Subcutaneous abdominal adipose tissue (tissue), 5 donors: Measurements from ENCODE around the gene ADARB2.

Experiments used
- H3K27ac ChIP-seq: one replicate; pipeline ENCODE4 v1.7.0; 2013; ENCODE audit warnings: low read depth, mild to moderate bottlenecking, inconsistent platforms, low read length, moderate library complexity
- H3K27me3 ChIP-seq, 5 donors: one replicate each; pipeline ENCODE4 v1.7.0; 2013; ENCODE audit warnings: low read length in 5 of 5, inconsistent platforms in 1 of 5; ENCODE audit not compliant: control insufficient read depth in 5 of 5, insufficient read depth in 4 of 5
- H3K36me3 ChIP-seq, 5 donors: one replicate each; pipeline ENCODE4 v1.7.0; 2013; ENCODE audit warnings: low read length in 5 of 5; ENCODE audit not compliant: control insufficient read depth in 5 of 5, insufficient read depth in 5 of 5
- H3K4me1 ChIP-seq, 5 donors: one replicate each; pipeline ENCODE4 v1.7.0; 2013; ENCODE audit warnings: low read length in 5 of 5, mild to moderate bottlenecking in 3 of 5, moderate library complexity in 1 of 5; ENCODE audit not compliant: control insufficient read depth in 5 of 5, insufficient read depth in 5 of 5
- H3K4me3 ChIP-seq, 5 donors: one replicate each; pipeline ENCODE4 v1.7.0; 2013; ENCODE audit warnings: low read length in 5 of 5, low read depth in 1 of 5
- H3K9ac ChIP-seq, 5 donors: one replicate each; pipeline ENCODE4 v1.7.0; 2013; ENCODE audit warnings: low read length in 5 of 5, mild to moderate bottlenecking in 4 of 5, moderate library complexity in 3 of 5
- H3K9me3 ChIP-seq, 5 donors: one replicate each; pipeline ENCODE4 v1.7.0; 2013; ENCODE audit warnings: low read length in 5 of 5; ENCODE audit not compliant: control insufficient read depth in 5 of 5
- donor health status: healthy.
- donor health status: healthy.
- donor health status: healthy.
- donor health status: healthy.
- donor health status: healthy.

Gene ADARB2

DNA sequence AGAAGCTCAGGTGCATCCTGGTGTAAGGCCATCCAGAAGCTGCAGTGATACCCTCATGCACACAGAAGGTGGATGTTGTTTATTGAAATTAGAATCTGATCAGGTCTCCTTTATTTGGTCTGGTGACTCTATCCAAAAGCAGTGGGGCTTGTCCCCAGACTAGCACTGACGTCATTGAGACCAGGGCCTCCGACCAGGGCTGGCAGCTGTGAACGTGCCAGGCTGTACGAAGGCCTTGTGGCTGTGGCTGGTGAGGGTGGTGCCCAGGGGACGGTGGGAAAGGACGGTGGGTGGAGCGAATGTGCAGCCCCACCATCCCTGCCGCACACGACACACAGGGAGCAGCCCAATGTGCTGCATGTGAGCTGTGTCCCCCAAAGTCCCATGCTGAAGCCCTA, 160.0 kb downstream of the ADARB2 start:
- no peaks in the 10 kb centered on the region for H3K36me3 ChIP-seq

DNA sequence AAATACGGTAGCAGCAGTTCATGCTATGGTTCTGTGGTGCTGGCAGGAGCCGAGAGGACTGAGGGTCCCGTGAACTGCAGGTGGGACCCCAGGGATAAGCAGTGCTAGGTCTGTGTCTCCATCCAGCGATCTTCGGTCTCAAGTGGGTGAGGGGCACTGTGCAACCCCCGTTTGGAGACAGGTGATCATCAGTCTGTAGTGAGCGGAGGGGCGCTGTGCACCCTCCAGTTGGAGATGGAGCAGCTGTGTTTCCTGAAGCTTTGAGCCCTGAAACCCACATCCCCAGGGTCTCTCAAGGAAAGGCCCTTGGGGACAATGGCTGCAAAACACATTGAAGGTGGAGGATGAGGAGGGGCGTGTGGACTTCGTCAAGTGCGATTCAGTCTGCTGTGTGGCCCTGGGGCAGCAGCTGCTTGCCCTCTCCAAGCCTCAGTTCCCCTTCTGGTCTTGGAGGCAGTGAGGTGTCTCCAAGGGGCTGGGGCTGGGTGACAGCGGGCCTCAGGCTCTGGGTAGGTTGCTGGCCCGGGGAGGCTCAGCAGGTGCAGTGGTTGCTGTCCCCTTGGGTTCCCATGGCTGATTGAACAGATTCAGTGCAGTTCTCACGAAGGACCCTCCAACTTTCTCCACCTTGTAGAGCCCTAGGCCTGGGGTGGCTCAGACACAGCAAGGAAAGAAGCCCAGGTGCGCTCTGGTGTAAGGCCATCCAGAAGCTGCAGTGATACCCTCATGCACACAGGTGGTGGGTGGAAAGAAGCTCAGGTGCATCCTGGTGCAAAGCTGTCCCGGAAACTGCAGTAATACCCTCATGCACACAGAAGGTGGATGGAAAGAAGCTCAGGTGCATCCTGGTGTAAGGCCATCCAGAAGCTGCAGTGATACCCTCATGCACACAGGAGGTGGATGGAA, 160.6 kb downstream of the ADARB2 start:
- no peaks in the 10 kb centered on the region for H3K4me1 ChIP-seq
- no peaks in the 10 kb centered on the region for H3K36me3 ChIP-seq
- H3K27me3 ChIP-seq: peaks cover 0 to 13% (median 6%) of the 10 kb centered on the region in 5 donors
- no peak overlapping the region for H3K27ac ChIP-seq
- no peak overlapping the region for H3K4me3 ChIP-seq
- no peaks in the 10 kb centered on the region for H3K9me3 ChIP-seq
- H3K9ac ChIP-seq: no peak overlapping the region

More for the DNA sequence above, 160.0 kb downstream of the ADARB2 start:
- Histone ChIP-seq H3K27ac (no peak overlapping the region), H3K9me3 (no peaks in the 10 kb centered on the region), H3K9ac (no peak overlapping the region), H3K27me3 (peaks cover 0 to 13% (median 6%) of the 10 kb centered on the region in 5 donors), H3K4me1 (no peaks in the 10 kb centered on the region), H3K4me3 (no peak overlapping the region)

- H3K27me3 ChIP-seq: peaks cover 0 to 13% (median 6%) of the 10 kb centered on the region in 5 donors
- H3K9ac ChIP-seq: no peak overlapping the region
- H3K27ac ChIP-seq: no peak overlapping the region
- no peaks in the 10 kb centered on the region for H3K9me3 ChIP-seq
- no peak overlapping the region for H3K4me3 ChIP-seq
- H3K36me3 ChIP-seq: no peaks in the 10 kb centered on the region
- H3K4me1 ChIP-seq: no peaks in the 10 kb centered on the region
Observed at GRCh38 chr10:1575481-1576244, 161.7 kb downstream of the ADARB2 start.

DNA sequence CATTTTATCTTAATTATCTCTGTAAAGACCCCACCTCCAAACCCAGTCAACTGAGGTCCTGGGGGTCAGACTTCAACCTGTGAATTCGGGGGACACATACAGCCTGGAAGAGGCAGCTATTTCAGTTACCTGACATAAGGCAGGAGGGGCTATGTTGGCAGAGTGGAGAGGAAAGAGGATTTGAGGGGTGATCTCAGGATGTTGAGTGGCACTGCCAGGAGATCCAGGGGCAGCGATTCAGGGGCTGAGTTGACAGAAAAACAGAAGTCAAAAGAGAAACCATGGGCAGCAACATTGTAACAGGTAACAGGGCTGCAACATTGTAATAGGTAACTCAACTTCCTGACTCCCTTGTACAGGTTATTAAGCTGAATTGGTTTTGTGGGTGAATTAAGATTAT, 162.6 kb downstream of the ADARB2 start:
- no peak overlapping the region for H3K4me3 ChIP-seq
- no peaks in the 10 kb centered on the region for H3K4me1 ChIP-seq
- no peak overlapping the region for H3K27ac ChIP-seq
- H3K36me3 ChIP-seq: no peaks in the 10 kb centered on the region
- H3K27me3 ChIP-seq: peaks cover 0 to 14% (median 6%) of the 10 kb centered on the region in 5 donors
- H3K9ac ChIP-seq: no peak overlapping the region
- no peaks in the 10 kb centered on the region for H3K9me3 ChIP-seq

- H3K4me1 ChIP-seq: no peaks in the 10 kb centered on the region
- H3K27me3 ChIP-seq: peaks cover 0 to 14% (median 6%) of the 10 kb centered on the region in 5 donors
- no peak overlapping the region for H3K4me3 ChIP-seq
- no peaks in the 10 kb centered on the region for H3K36me3 ChIP-seq
- no peak overlapping the region for H3K9ac ChIP-seq
- H3K9me3 ChIP-seq: no peaks in the 10 kb centered on the region
- no peak overlapping the region for H3K27ac ChIP-seq
Observed at GRCh38 chr10:1573981-1574380, 163.3 kb downstream of the ADARB2 start.

- H3K27me3 ChIP-seq: peaks cover 0 to 14% (median 6%) of the 10 kb centered on the region in 5 donors
- H3K27ac ChIP-seq: no peak overlapping the region
- no peaks in the 10 kb centered on the region for H3K36me3 ChIP-seq
- no peaks in the 10 kb centered on the region for H3K4me1 ChIP-seq
- H3K9me3 ChIP-seq: no peaks in the 10 kb centered on the region
- no peak overlapping the region for H3K4me3 ChIP-seq
- no peak overlapping the region for H3K9ac ChIP-seq
Observed at GRCh38 chr10:1573334-1573969, 163.9 kb downstream of the ADARB2 start.

- Histone ChIP-seq H3K36me3 (no peaks in the 10 kb centered on the region), H3K4me3 (no peak overlapping the region), H3K27me3 (peaks cover 0 to 14% (median 6%) of the 10 kb centered on the region in 5 donors), H3K9ac (no peak overlapping the region), H3K27ac (no peak overlapping the region), H3K4me1 (no peaks in the 10 kb centered on the region), H3K9me3 (no peaks in the 10 kb centered on the region)
Observed at GRCh38 chr10:1572519-1573333, 164.6 kb downstream of the ADARB2 start.

DNA sequence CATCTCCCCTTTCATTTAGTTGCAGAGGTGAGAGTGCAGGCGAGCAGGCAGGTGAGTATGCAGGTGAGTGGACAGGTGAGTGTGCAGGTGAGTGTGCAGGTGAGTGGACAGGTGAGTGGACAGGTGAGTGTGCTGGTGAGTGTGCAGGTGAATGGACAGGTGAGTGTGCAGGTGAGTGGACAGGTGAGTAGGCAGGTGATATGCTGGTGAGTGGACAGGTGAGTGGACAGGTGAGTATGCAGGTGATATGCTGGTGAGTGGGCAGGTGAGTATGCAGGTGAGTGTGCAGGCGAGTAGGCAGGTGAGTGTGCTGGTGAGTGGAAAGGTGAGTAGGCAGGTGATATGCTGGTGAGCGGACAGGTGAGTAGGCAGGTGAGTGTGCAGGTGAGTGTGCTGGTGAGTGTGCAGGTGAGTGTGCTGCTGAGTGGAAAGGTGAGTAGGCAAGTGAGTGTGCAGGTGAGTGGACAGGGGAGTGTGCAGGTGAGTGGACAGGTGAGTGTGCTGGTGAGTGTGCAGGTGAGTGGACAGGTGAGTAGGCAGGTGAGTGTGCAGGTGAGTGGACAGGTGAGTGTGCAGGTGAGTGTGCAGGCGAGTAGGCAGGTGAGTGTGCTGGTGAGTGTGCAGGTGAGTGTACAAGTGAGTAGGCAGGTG, 165.6 kb downstream of the ADARB2 start:
- Histone ChIP-seq H3K27me3 (peaks cover 0 to 17% (median 5%) of the 10 kb centered on the region in 5 donors), H3K4me1 (no peaks in the 10 kb centered on the region), H3K36me3 (no peaks in the 10 kb centered on the region), H3K27ac (no peak overlapping the region), H3K4me3 (no peak overlapping the region), H3K9ac (no peak overlapping the region), H3K9me3 (no peaks in the 10 kb centered on the region)

- no peak overlapping the region for H3K9ac ChIP-seq
- no peaks in the 10 kb centered on the region for H3K4me1 ChIP-seq
- H3K27ac ChIP-seq: no peak overlapping the region
- no peaks in the 10 kb centered on the region for H3K9me3 ChIP-seq
- H3K27me3 ChIP-seq: peaks cover 0 to 17% (median 3%) of the 10 kb centered on the region in 5 donors
- H3K36me3 ChIP-seq: no peaks in the 10 kb centered on the region
- no peak overlapping the region for H3K4me3 ChIP-seq
Observed at GRCh38 chr10:1570416-1571051, 166.8 kb downstream of the ADARB2 start.
